GM19468 (cell line): ENCODE results near the gene AGAP9.
"Not testable (repeated sequence)": the region's sequence is repeated elsewhere in the genome, so short reads cannot be mapped to it uniquely, and the experiment has no call there.

Experiments
- ATAC-seq: cut with Tn5 transposase; IDR thresholded peaks from one replicate; pipeline ENCODE4 v1.9.1; 2021; ENCODE audit warnings: mild to moderate bottlenecking, moderate library complexity, moderate number of reproducible peaks; ENCODE audit not compliant: unreplicated experiment; ENCODE audit errors: extremely low read depth

Gene AGAP9

DNA sequence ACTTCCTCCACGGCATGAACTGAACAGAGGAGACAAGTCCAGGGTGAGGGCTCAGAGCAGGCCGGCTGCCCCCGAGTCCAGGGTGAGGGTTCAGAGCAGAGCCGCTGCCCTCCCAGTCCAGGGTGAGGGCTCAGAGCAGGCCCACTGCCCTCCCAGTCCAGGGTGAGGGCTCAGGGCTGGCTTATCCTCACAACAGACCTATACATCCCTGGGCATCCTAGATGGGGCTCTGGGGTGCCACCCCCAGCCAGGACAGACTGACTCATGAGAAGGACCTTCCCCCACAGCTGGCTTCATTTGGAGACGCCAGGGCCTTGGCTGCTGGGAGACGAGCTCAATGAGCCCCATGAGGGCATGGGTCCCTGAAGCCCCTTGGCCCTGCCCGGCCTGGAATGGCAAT, 33.8 kb downstream of the AGAP9 start:
- not testable (repeated sequence) for ATAC-seq

DNA sequence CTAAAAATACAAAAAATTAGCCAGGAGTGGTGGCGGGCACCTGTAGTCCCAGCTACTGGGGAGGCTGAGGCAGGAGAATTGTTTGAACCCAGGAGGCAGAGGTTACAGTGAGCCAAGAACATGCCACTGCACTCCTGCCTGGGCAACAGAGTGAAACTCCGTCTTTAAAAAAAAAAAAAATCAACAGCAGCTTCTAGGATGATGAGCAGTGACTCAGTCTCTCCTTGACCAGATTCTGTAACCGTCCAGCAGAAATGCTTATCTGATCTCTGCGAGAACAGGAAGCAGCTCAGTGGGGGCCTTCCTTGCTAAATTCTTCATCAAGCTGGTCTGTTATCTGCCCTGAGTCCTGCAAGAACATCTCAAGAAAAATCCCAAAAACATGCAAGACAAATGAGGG, 37.5 kb downstream of the AGAP9 start:
- ATAC-seq = not testable (repeated sequence)

DNA sequence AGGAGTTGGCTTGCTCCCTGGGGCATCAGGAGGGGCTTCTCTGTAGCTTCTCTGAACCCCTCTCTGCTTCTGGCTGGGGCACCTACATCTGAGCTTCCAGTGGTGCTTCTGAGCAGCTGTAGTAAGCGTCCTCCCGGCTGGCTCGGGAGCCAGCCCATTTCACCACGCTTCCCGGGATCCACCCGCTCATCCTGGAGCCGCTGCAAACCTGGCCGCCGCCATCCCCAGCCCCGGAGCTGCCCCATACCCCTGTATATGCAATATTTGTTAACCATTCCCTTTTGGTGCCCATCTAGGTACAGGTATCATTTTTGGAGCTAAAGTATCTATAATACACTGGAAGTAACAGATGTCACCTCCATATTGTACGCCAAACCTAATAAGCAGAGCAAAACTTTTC, 38.7 kb downstream of the AGAP9 start:
- ATAC-seq = not testable (repeated sequence)

DNA sequence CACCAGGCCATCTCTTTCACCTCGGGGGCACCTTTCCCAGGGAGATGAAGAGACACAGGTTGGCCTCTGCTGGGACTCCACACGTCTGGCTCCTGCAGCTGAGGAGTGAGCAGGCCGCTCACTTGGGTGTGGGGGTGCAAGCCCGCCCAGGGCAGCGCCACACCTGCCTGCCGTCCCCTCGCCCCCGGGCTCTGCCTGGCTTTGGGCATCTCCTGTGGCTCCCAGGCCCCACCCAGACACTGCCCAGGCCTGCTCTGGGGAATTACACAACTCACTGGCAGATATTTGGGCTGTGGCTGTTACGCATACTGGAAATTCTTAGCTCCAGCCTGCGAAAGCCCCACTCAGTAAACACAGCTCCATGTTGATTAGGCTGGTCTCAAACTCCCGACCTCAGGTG, 39.5 kb downstream of the AGAP9 start, which contains the start of gene ANXA8:
Gene ANXA8, minus strand, starts transcription at position 193 of the 400 bp plus-strand sequence. Its CDS starts 182 bp downstream, at position 11.
- not testable (repeated sequence) for ATAC-seq

DNA sequence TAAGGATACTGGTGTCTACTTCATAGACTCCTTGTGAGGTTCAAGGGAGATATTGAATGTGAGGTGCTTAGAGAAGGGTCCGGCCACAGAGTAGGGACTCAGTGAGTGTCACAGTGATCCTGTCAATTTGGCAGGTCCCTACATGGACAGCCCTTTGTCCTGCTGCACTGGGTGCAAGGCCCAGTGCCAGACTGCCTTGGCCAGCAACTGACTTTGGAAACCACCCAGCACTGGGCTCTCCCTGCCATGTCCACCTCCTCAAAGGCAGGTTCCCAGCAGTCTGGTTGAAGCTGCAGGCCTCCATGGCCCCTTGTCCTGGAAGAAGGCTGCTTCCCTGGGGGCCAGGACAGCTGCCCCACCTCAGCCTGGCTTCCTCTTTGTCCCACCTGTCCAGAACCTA, 41.1 kb downstream of the AGAP9 start:
- not testable (repeated sequence) for ATAC-seq

DNA sequence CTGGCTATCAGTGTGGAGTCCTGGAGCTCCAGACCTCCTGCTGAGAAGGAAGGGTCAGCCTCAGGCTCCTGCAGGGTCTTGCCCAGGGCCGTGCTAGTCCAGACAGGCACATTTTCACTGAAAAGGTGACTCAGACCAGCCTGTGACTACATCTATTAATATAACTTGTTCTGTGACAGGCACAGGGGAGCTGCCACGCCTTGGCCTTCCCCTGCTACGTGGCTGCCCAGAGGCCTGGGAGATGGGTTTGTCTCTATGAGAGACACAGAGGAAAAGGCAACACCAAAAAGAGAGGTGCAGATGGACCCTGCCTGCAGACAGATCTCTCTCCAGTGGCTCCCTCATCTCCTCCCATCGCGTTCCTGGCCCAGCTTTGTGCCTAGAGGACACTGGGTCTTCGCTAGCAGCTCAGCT, 41.7 kb downstream of the AGAP9 start:
- not testable (repeated sequence) for ATAC-seq

DNA sequence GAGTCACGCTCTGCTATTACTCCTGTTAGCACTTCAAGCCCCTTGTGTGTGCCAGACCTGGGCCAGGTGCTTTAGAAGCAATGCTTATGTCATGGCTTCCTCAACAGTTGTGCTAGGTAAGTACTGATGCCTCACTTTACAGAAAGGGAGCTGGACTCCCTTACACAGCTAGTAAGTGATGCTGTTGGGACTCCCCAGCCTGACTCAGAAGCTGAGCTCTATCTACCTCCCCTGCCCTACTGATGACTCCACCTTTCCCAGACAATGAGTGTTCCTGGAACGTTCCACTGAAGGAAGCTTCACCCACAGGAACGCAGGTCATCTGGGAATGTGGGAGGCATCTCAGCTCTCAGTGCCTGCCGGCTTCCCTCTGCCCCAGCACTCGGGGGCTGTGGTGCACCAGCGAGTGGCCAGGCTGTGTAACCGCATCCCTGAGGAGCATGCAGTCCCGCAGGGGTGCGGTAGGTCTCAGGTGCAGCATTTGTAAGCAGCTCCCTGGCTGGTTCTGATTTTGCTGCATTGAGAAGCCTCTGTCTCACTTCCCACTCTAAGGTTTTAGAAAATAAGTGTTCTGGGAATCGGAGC, 42.2 kb downstream of the AGAP9 start:
- ATAC-seq = not testable (repeated sequence)

DNA sequence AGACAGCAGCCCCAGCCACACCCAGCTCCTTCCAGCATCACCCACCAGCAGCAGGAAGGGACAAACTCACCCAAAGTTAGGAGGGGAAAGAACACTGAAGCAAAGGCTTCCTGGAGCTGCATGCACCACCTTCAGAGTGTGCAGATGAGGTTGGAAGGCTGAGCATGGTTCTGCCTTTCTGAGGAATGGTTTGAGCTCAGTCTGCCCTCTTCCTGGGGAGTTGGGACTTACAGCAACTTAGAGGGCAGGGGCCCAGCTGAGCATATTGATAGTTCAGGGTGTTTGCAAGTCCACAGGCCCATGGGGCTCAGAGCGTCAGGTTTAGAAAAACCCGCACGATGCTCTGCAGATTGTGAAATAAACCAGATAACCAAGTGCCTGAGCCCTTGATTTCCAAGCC, 43.3 kb downstream of the AGAP9 start:
- not testable (repeated sequence) for ATAC-seq

DNA sequence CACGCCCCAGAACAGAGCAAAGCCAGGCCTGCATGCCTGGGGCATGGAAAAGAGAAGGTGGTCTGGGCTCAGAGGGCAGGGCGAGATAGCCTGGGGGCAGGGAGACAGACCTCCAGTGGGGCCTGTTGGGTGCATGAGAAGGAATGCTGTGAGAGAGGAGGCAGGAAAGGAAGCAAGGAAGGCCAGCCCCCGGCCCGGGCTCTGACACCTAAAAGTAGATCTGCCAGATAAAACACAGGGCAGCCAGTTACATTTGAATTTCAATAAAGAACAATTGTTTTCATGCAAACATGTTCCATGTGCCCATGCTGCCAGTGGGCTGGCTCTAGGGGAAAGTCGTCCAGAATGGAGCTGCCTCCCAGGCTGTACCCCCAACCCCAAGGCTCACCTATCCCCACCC, 45.3 kb downstream of the AGAP9 start:
- ATAC-seq = not testable (repeated sequence)

DNA sequence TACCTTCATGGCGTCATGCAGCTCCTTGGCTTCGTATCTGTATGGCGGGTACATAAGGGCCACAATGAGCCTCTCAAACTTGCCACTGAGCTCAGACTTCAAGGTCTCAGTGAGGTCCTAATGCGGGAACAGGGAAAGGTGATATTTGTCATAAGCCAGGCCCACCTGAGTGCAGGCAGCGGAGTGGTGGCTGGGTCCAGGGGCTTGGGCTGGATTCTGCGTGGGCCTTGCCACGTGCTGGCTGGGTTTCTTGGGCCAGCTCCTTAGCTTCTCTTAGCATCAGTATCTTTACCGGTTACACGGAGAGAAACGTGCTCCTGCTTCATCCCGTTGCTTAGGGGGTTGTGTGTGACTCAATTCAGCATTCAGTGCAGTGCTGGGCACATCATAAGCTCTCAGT, 46.4 kb downstream of the AGAP9 start:
- ATAC-seq = not testable (repeated sequence)

DNA sequence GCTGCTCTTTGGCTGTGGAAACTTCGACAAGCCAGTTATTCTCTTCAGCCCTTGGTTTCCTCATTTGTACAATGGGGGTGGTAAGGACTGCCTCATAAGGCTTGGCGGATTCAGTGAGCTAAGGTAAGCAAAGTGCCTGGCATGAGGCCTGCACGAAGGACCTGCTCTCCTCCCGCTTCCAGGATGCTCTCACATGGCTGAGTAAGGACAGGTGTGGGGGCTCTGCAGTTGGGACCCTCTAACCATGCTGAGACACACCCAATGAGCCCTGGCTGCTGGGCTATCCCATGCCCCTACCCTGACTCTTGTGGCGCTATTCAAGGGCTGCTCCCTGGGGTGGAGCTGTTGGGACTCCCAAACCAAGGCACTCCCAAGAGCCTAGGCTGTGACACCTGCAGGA, 48.3 kb downstream of the AGAP9 start:
- ATAC-seq = not testable (repeated sequence)

DNA sequence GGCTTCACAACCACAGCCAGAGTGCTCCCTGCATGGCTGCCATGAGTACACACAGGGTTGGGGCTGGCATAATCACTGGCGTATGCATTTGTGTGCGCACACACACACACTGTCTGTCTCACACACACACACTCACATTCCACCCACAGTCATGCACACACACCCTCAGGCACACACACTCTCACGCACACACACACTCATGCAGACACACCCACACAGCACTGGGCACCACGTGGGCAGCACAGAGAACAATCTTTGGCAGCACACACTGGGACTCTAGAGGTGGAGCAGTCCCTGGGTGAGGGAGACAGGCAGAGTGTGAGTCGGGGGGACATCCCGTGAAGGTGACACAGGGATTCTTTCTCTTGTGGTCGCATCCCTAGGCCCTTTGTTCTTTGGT, 49.9 kb downstream of the AGAP9 start:
- not testable (repeated sequence) for ATAC-seq

DNA sequence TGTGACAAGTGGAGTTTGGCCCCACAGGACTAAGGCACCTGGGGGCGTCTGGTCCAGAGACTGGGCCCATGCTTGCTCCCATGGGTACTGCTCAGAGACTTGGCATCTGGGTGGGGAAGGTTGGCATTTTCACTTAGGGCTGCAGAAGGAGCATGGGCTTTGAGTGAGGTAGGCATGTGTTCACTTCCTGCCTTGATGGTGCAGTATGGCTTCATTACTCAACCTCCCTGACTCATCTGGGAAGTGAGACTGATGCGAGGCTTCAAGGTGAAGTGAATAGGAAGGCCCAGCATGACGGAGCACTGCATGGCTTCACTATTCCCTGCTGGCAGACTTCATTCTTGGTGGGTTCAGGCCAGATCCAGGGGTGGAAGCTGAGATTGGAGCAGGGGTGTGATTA, 50.8 kb downstream of the AGAP9 start:
- ATAC-seq = not testable (repeated sequence)

DNA sequence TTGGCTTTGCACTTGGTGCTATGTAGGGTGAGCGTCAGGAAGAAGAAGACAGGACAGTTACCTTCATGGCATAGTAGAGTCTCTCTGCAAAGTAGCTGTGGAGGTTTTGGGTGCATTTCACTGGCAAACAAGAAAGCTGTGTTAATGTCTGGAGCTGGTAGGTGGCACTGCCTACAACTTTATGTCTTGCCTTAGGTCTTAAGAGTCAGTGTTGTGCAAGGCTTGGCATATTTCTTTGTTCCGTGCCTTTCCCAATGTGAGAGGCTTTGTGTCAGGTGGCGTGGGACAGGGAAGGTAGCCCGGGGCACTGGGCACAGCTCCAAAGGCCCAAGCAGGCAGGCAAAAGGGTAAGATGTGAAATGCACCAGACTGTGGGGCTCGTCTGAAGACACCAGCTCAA, 51.4 kb downstream of the AGAP9 start:
- ATAC-seq = not testable (repeated sequence)

DNA sequence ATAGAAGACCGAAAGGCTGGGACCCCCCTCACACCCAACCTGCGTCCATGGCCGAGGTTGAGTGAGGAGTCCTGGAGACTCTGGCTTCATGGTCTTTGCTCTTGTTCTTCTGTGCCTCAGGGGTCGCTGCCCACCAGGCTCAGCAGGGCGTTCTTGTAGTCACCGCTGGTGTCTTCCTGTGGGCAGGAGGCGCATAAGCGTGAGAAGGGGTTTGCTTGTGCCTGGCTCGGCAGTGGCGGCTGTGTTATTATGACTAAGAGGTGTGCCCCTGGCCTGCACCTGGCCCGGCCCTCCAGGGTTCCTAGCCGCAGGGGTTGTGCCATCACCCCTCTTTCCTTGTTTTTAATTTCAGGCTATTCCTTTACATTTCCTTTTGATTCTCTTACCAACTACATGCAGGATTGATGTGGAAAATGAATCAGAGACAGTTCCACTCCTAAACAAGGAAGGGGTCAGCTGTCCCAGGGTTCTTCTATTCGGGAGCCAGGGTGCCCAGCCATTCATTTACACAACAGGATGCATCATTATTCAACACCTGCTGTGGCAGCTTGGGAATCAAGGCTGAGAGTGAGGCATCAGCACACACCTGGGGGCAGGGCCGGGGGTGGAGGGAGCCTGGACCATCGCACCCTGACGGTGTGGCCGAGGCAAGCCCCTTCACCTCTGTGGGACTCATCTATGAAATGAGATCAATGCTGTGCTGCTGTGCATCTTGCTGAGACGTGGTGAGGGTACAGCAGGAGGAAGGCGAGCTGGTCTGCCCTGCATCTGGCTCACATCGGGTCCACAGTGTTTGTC, 54.5 kb downstream of the AGAP9 start:
- not testable (repeated sequence) for ATAC-seq

DNA sequence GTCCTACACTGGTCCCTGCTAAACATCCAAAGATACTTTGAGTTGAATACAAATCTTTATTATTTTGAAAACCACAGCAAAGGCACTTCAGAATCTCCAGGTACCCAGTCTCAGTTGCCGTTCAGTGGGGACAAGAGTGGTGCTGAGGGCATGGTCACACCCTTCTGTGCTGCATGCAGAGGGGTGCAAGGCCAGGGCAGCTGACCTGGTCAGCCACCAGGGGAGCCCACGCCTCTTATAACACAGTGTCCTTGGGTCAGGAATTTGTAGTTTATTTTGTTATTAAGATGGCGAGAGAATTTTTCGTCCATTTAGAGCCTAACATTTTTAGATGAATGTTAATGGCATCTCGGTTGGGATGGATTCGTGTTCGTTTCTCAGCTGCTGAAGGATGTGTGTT, 55.5 kb downstream of the AGAP9 start:
- not testable (repeated sequence) for ATAC-seq

DNA sequence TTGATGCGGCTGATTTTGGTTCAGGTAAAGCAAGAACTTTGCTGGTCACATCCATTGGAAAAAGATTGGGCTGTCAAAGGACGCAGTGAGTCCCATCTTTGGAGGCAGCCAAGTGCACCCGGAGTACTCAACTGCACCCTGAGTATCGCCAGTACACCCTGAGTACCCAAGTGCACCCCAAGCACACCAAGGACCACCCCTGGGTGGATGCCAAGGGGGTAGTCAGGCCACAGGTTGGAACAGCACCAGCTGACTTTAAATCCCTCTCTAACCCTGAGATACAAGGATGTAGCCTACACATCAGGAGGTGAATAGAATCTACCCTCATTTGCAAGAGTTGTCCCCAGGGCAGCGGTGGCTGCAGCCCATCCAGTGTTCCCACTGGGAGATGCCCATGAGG, 56.0 kb downstream of the AGAP9 start:
- ATAC-seq = not testable (repeated sequence)

DNA sequence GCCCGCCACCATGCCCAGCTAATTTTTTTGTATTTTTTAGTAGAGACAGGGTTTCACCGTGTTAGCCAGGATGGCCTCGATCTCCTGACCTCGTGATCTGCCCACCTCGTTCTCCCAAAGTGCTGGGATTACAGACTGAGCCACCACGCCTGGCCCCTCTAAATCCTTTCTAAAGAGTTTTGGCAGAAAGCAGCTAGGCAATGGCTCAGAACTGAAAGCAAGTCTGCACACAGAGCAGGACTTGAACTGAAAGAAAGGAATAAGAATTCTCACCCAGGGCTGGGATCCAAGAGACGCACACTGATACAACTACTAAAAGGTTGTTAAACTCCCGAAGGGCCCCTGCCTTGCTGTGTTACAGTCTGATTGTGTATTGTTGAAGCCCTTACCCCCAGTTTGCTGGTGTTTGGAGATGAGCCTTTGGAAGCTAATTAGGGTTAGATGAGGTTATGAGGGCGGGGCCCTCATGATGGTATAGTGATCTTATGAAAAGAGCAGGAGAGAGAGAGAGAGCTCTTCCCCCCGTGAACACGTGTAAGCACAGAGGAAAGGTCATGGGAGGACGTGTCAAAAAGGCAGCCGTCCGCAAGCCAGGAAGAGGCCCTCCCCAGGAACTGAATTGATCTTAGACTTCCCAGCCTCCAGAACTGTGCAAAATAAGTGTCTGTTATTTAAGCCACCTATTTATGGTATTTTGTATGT, 58.1 kb downstream of the AGAP9 start:
- not testable (repeated sequence) for ATAC-seq

DNA sequence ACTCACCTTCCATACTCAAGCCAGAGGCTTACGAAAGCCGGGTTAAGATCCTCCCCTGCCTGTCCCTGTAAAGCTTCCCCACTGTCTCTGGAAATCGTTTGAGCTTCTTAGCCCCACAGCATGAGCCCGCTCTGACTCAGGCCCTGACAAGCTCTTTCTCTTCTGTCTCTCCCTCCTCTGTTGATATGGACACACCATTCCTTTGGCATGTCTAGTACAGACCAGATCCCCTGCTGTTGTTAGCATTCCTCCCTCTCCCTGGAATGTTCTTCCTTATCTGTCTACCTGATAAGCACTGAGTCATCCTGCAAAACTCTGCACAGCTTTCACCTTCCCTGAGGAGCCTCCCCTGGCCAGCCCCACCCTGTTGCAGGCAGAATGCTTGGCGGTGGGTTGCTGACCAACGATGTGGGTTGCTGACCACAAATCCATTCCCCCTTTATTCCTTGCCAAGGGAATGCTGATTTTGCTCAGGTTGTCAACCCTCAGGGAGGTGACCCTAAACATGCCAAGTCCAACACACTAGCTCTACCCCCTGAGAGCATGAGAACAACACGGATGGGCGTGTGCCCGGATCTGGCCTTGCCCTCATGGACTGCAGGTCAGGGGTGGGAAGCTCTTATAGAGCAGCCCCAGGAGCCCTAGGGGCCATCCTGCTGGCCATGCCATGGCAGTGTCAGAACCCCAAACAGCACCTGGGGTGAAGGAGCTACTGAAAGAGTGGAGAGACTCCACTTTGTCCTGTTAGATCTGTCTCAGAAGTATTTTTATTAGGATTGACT, 60.7 kb downstream of the AGAP9 start:
- ATAC-seq = not testable (repeated sequence)

DNA sequence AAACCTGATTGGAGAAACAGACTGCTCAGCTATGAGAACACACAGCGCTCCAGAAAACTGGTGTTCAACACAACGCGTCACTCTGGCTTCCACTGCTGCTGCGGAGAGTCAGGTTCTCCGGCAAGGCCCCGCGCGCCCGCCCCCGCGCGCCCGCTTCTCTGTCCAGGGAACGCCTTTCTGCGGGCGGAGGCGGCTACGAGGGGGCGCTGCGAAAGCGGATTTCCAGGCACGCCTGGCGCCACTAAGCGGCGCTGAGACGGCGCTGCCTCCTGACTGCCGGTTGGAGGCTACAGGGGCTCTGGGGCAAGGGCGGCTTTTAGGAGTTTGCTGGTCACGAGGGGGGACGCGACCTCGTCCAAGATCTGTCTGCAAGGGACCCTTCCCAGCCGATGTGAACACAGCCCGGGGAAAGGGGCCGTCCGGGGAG, 62.2 kb downstream of the AGAP9 start:
- not testable (repeated sequence) for ATAC-seq
